Upper lobe of right lung (tissue), 1 donor: Measurements from ENCODE around the gene CGNL1. TPM values are rescaled to one million over a fixed set of nuclear protein-coding genes. Genes with fewer than 3 reads are reported as not detected.

Experiments used
- ATAC-seq: fragments of 200-7000 bp; cut with Tn5 transposase; one replicate; pipeline ENCODE4 v1.9.1; 2020; ENCODE audit warnings: mild to moderate bottlenecking, moderate library complexity
- DNase-seq: peaks from one replicate; pipeline ENCODE4 v3.0.0-alpha.2; 2020
- H3K27ac ChIP-seq: fragments of 200-600 bp; one replicate; pipeline ENCODE4 v1.8.0; 2022
- H3K27me3 ChIP-seq: fragments of 200-600 bp; one replicate; pipeline ENCODE4 v1.8.0; 2022; ENCODE audit warnings: mild to moderate bottlenecking
- H3K36me3 ChIP-seq: fragments of 200-600 bp; one replicate; pipeline ENCODE4 v1.8.0; 2022
- H3K4me1 ChIP-seq: fragments of 200-600 bp; one replicate; pipeline ENCODE4 v1.8.0; 2022
- H3K4me3 ChIP-seq: fragments of 200-600 bp; one replicate; pipeline ENCODE4 v1.8.0; 2022; ENCODE audit warnings: mild to moderate bottlenecking
- H3K9me3 ChIP-seq: fragments of 200-600 bp; one replicate; pipeline ENCODE4 v1.8.0; 2022
- intact Hi-C: fragments of 100-400 bp; cut with DNase I; formaldehyde crosslinking; loops from one replicate; pipeline ENCODE4 v1.11.0; 2022
- total RNA-seq: library from RNA; stranded (reverse); fragmentation: NEBNext Ultra II Directional; extraction: Animal tissue kit (Norgen Biotek cat#: 25700); gene quantifications from one replicate; pipeline ENCODE4 v1.2.1, GENCODE V29; 2021
- TF ChIP-seq, protein P1 (sequence below): fragments of 200-600 bp; IDR thresholded peaks from one replicate; pipeline ENCODE4 v1.8.0; 2022; ENCODE audit warnings: antibody characterized with exemption
- donor health status: DM: no; HTN: yes; CAD: no; lungs with severe emphysema.

The CGNL1 gene
- total RNA-seq, 1 donor from 2014 or later: 54.9 TPM

DNA sequence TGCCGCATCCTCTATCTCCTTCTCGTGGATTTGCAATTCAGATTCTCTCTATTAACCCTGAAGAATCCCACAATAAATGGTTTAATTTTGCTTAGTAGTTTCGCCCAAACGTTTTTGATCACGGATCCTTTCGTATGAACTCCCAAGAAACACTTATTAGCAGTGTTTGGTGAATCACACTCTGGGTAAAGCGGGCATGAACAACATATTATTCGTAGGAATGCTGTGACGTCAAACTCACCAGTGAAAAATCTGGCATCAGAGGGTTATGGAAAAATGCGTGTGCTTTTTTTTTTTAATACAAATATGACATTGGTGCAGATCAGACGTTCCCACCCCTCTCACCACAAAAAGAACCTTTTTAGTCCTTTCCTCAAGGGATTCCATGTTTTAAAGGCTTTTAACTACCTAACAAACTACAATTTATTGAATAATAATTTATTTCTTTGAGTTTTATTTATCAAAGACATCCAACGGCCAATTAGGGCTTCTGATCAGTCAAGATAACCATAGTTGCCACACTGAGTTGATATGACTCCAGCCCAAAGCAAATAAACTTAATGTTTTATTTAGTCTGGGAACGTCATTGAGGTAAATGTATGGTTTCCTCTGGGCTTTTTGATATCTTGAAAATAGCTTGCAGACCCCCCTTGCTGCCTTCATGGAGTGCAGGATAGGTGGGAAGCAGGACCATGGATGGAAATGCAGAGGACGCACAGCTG is 45.5 kb upstream of the CGNL1 start:
- intact Hi-C loops: no loop called here
- Histone ChIP-seq H3K4me3 (no peak overlapping the region), H3K4me1 (no peaks in the 10 kb centered on the region), H3K27ac (no peak overlapping the region), H3K36me3 (no peaks in the 10 kb centered on the region), H3K27me3 (no peaks in the 10 kb centered on the region), H3K9me3 (no peaks in the 10 kb centered on the region)
- DNase-seq: no peak
- TF ChIP-seq, protein P1, sequence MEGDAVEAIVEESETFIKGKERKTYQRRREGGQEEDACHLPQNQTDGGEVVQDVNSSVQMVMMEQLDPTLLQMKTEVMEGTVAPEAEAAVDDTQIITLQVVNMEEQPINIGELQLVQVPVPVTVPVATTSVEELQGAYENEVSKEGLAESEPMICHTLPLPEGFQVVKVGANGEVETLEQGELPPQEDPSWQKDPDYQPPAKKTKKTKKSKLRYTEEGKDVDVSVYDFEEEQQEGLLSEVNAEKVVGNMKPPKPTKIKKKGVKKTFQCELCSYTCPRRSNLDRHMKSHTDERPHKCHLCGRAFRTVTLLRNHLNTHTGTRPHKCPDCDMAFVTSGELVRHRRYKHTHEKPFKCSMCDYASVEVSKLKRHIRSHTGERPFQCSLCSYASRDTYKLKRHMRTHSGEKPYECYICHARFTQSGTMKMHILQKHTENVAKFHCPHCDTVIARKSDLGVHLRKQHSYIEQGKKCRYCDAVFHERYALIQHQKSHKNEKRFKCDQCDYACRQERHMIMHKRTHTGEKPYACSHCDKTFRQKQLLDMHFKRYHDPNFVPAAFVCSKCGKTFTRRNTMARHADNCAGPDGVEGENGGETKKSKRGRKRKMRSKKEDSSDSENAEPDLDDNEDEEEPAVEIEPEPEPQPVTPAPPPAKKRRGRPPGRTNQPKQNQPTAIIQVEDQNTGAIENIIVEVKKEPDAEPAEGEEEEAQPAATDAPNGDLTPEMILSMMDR: no peak
- no peak for ATAC-seq

DNA sequence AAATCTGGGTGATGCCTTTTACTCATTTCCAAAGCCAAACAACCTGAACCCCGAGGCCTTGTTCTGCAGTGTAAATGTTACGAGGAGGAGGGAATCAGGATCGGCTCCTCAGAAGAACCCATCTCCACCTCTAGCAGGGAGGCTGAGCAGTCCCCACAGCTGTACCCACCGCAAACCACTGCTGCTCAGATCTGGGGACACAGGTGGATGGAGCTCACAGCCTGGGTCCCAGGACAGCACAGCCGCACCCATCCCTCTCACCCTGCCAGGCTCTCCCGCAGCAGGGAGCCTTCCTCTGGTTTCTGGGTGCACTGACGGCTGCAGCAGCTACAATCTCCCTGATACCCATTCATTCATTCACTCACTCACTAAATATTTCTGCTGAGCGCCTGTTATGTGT is 44.0 kb upstream of the CGNL1 start:
- no peaks in the 10 kb centered on the region for H3K27me3 ChIP-seq
- H3K4me1 ChIP-seq: no peaks in the 10 kb centered on the region
- H3K9me3 ChIP-seq: no peaks in the 10 kb centered on the region
- ATAC-seq (no peak), DNase-seq (no peak)
- TF ChIP-seq, protein P1: no peak
- intact Hi-C loops: no loop called here
- H3K36me3 ChIP-seq: no peaks in the 10 kb centered on the region
- H3K27ac ChIP-seq: no peak overlapping the region
- H3K4me3 ChIP-seq: no peak overlapping the region

DNA sequence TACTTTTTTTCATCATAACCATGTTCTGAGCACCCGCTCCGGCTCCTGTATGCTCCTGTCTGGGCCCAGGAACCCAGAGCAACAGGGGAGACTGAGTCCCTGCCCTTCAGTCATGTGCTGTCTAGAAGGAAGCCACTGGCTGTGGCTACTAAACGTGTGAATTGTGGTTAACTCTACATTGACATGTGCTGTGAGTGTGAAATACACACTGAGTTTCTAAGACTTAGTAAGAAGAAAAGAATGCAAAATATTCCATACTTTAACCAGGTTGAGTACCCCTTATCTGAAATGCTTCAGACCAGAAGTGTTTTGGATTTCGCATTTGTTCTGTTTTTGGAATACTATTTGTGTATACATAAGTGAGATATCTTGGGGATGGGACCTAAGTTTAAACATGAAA is 42.8 kb upstream of the CGNL1 start:
- Histone ChIP-seq H3K9me3 (no peaks in the 10 kb centered on the region), H3K4me1 (no peaks in the 10 kb centered on the region), H3K36me3 (no peaks in the 10 kb centered on the region), H3K27me3 (no peaks in the 10 kb centered on the region), H3K4me3 (no peak overlapping the region), H3K27ac (peak overlapping the region; percentile 55)
- intact Hi-C loops: no loop called here
- TF ChIP-seq, protein P1: no peak
- no peak for DNase-seq
- ATAC-seq: peak; percentile 49

DNA sequence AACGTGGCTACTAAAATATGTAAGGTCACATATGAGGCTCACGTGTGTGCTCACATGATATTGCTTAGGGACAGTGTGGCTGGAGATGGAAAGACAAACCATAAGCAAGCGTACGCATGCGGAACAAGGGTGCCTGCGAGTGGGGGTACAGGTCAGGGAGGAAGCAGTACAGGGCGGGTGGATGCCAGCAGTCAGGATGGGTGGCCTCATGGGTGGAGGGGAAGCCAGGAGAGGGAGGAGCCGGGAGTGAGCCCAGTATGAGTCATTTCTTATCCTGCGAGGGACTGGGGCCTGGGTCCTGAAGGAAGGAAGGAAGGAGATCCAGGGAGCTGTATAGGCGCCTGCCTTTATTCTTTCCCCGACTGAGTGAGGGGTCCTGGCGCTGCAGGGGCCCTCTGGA is 42.0 kb upstream of the CGNL1 start:
- H3K27me3 ChIP-seq: no peaks in the 10 kb centered on the region
- no peaks in the 10 kb centered on the region for H3K36me3 ChIP-seq
- H3K4me3 ChIP-seq: no peak overlapping the region
- intact Hi-C loops: no loop called here
- no peak overlapping the region for H3K27ac ChIP-seq
- TF ChIP-seq, protein P1: no peak
- ATAC-seq (peak; percentile 76), DNase-seq (no peak)
- H3K4me1 ChIP-seq: no peaks in the 10 kb centered on the region
- H3K9me3 ChIP-seq: no peaks in the 10 kb centered on the region

DNA sequence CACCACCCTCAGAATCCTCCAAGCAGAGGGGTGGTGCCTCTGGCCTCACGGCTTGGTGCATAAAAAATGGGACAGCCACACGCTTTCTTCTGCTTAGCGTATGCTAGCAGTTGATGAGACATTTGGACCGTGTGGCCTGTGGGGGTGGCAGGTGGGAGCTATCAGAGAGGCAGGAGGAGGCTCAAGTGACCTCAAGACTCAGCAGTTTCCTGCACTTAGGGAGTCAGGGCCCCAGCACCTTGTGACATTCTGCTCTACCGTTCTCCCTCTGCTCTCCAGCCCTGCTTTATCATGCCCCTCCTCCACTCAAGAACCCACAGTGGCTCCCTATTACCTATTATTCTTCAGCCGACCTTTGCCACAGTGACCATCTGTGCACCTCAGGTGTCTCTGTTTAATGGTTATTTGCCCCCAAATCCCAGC is 41.0 kb upstream of the CGNL1 start:
- no peaks in the 10 kb centered on the region for H3K4me1 ChIP-seq
- no peak for ATAC-seq
- no peak overlapping the region for H3K27ac ChIP-seq
- peak; percentile 51 for DNase-seq
- no peaks in the 10 kb centered on the region for H3K27me3 ChIP-seq
- H3K4me3 ChIP-seq: no peak overlapping the region
- intact Hi-C loops: no loop called here
- H3K9me3 ChIP-seq: no peaks in the 10 kb centered on the region
- TF ChIP-seq, protein P1: no peak
- no peaks in the 10 kb centered on the region for H3K36me3 ChIP-seq

DNA sequence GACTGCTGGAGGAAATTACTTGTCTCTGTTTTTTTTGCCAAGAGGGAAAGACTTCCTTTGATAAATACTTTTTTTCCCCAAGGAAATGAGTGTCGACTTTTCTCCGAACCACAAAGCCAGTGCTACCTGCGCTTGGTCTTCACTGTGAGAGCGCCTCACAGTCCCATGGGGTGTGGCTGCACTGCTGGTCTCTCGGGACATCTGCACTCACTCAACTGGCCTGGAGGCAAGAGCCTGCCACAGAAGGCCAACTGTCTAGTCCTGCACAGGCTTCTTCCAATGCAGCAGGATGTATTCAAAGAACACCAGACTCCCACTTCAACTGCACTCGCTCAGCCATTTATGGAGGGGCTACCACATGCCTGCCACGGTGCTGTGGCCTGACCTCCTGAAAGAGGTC is 40.6 kb upstream of the CGNL1 start:
- Histone ChIP-seq H3K4me3 (no peak overlapping the region), H3K4me1 (no peaks in the 10 kb centered on the region), H3K27me3 (no peaks in the 10 kb centered on the region), H3K9me3 (no peaks in the 10 kb centered on the region), H3K36me3 (no peaks in the 10 kb centered on the region), H3K27ac (no peak overlapping the region)
- TF ChIP-seq, protein P1: no peak
- intact Hi-C loops: no loop called here
- DNase-seq (peak; percentile 40), ATAC-seq (no peak)
